ENCODE data around the gene NT5C2.
"Not testable (repeated sequence)": the region's sequence is repeated elsewhere in the genome, so short reads cannot be mapped to it uniquely, and the experiment has no call there.

NT5C2 gene

GRCh38 chr10:103232131-103232673, 39.1 kb upstream of the NT5C2 start:
- H3K4me3 ChIP-seq (ENCODE audit: low read depth, low read length), result no peak overlapping the region
- TF ChIP-seq CTCF (IDR thresholded peaks at IDR 0.05; ENCODE audit: low read depth, low read length), result no peak
- no peaks in the 10 kb centered on the region for H3K4me1 ChIP-seq
- H3K27me3 ChIP-seq, result no peaks in the 10 kb centered on the region
- DNase-seq, result no peak
- no peaks in the 10 kb centered on the region for H3K9me3 ChIP-seq
- H3K36me3 ChIP-seq, result no peaks in the 10 kb centered on the region

DNA sequence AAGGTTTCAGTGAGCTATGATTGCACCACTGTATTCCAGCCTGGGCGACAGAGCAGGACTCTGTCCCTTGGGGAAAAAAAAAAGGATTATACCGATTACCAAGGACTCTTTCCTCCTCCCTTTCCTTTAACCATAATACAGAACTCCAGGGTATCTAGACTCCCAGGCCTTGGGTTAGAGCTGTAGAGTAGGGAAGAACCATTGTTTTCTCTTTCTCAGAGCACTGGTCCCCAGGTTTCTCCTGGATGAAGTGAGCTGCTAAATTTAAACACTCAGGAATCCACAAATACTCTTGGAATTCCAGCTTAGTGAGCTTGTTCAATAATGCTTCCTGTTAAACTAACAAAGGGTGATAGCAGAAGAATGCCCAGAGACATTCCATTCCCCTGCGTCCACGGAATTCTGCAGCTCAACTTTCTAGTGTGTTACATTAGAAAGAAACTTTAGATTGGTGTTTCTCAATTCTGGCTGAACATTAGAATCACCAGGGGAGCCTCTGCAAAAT, 38.0 kb upstream of the NT5C2 start:
- no peak overlapping the region for H3K4me3 ChIP-seq (ENCODE audit: low read depth, low read length)
- DNase-seq, result no peak
- H3K27me3 ChIP-seq, result no peaks in the 10 kb centered on the region
- TF ChIP-seq CTCF (IDR thresholded peaks at IDR 0.05; ENCODE audit: low read depth, low read length), result no peak
- no peaks in the 10 kb centered on the region for H3K4me1 ChIP-seq
- no peaks in the 10 kb centered on the region for H3K9me3 ChIP-seq
- no peaks in the 10 kb centered on the region for H3K36me3 ChIP-seq

DNA sequence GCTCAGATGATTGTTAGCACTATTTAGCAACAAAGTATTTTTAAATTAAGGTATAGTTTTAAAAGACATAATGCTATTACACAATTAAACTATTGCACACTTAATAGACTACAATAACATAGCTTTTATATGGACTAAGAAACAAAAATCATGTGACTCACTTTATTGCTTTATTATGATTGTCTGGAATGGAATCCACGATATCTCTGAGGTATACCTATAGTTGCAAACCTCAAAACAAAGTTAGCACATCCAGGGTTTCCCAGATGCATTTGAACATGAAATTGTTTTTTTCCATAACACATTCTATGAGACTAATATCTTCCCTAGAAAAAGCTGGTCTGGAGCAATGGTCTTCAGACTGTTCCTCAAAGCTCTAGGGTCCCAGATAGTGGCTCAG, 34.3 kb upstream of the NT5C2 start:
- no peak for DNase-seq
- Histone ChIP-seq H3K4me3 (ENCODE audit: low read depth, low read length) (no peak overlapping the region), H3K9me3 (no peaks in the 10 kb centered on the region), H3K36me3 (no peaks in the 10 kb centered on the region), H3K27me3 (no peaks in the 10 kb centered on the region), H3K4me1 (no peaks in the 10 kb centered on the region)
- TF ChIP-seq CTCF (IDR thresholded peaks at IDR 0.05; ENCODE audit: low read depth, low read length), result no peak

DNA sequence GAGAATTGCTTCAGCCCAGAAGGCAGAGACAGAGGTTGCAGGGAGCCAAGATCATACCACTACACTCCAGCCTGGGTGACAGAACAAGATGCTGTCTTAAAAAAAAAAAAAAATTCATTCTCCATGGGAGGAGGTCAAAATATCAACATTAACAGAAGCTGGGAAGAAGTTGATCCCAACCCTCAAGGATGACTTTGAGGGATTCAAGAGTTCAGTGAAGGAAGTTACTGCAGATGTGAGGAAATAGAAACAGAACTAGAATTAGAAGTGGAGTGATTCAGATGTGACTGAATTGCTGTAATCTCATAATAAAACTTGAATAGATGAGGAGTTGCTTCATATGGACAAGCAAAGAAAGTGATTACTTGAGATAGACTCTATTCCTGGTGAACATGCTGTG, 32.9 kb upstream of the NT5C2 start:
- Histone ChIP-seq H3K4me1 (no peaks in the 10 kb centered on the region), H3K36me3 (no peaks in the 10 kb centered on the region), H3K27me3 (no peaks in the 10 kb centered on the region), H3K9me3 (no peaks in the 10 kb centered on the region), H3K4me3 (ENCODE audit: low read depth, low read length) (no peak overlapping the region)
- no peak for TF ChIP-seq CTCF (IDR thresholded peaks at IDR 0.05; ENCODE audit: low read depth, low read length)
- DNase-seq, result no peak

DNA sequence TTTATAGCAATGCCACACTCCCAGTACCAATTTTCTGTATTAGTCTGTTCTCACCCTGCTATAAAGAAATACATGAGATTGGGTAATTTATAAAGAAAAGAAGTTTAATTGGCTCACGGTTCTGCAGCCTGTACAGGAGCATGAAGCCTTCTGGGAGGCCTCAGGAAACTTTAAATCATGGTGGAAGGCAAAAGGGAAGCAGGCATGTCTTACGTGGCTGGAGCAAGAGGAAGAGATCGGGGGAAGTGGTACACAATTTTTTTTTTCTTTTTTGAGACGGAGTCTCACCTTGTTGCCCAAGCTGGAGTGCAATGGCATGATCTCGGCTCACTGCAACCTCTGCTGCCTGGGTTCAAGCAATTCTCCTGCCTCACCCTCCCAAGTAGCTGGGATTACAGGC, 31.6 kb upstream of the NT5C2 start:
- H3K27me3 ChIP-seq; H3K4me3 ChIP-seq (ENCODE audit: low read depth, low read length); H3K36me3 ChIP-seq; DNase-seq; H3K4me1 ChIP-seq; H3K9me3 ChIP-seq: not testable (repeated sequence)

GRCh38 chr10:103224133-103224532, 31.1 kb upstream of the NT5C2 start:
- H3K9me3 ChIP-seq, result no peaks in the 10 kb centered on the region
- H3K27me3 ChIP-seq, result no peaks in the 10 kb centered on the region
- no peak overlapping the region for H3K4me3 ChIP-seq (ENCODE audit: low read depth, low read length)
- TF ChIP-seq CTCF (IDR thresholded peaks at IDR 0.05; ENCODE audit: low read depth, low read length), result no peak
- H3K4me1 ChIP-seq, result no peaks in the 10 kb centered on the region
- DNase-seq, result no peak
- H3K36me3 ChIP-seq, result no peaks in the 10 kb centered on the region

- H3K36me3 ChIP-seq; H3K4me3 ChIP-seq (ENCODE audit: low read depth, low read length); H3K4me1 ChIP-seq; H3K27me3 ChIP-seq; DNase-seq; H3K9me3 ChIP-seq: not testable (repeated sequence)
These were observed 23.3 kb upstream of the NT5C2 start for GRCh38 chr10:103216362-103216761.

Data from BE2C (cell line).